A673 (cell line): ENCODE results near the gene TCEA2. TPM values are rescaled to one million over a fixed set of nuclear protein-coding genes. Genes with fewer than 3 reads are reported as not detected.

Experiments used
- BruUV-seq: library from RNA; stranded (reverse); fragments of 400-500 nt; replicated peaks from 2 replicates; lab custom pipeline; 2021; lab: Mats Ljungman, UMichigan
- CTCF ChIA-PET: fragments of 300-600 bp; sonication (Branson Sonifier 250); formaldehyde crosslinking; loops from one replicate; lab custom pipeline; 2022; ENCODE audit warnings: antibody characterized with exemption; lab: Charles Lee
- POLR2A ChIA-PET: fragments of 300-600 bp; sonication (Branson Sonifier 250); formaldehyde crosslinking; loops from one replicate; lab custom pipeline; 2022; ENCODE audit warnings: antibody characterized with exemption; ENCODE audit not compliant: low non-redundant PET; lab: Charles Lee
- DNase-seq: peaks from one replicate; pipeline ENCODE4 v3.0.0-alpha.2; 2015; ENCODE audit warnings: low spot score
- H3K27ac ChIP-seq: fragments of 200-600 bp; sonication (generic); 2 replicates; pipeline ENCODE4 v1.5.1; 2016; ENCODE audit warnings: mixed run types, low read depth, mild to moderate bottlenecking, mixed read lengths, antibody characterized with exemption, low read length; ENCODE audit not compliant: poor library complexity, severe bottlenecking
- H3K27me3 ChIP-seq: fragments of 200-600 bp; sonication (generic); replicated peaks from 2 replicates; pipeline ENCODE4 v1.6.1; 2017; ENCODE audit warnings: mixed run types, low read depth, mild to moderate bottlenecking, mixed read lengths, antibody characterized with exemption, low read length; ENCODE audit not compliant: insufficient read depth, poor library complexity
- H3K36me3 ChIP-seq: fragments of 200-600 bp; sonication (generic); 2 replicates; pipeline ENCODE4 v1.6.1; 2016; ENCODE audit warnings: mixed run types, mild to moderate bottlenecking, mixed read lengths, antibody characterized with exemption, low read length; ENCODE audit not compliant: insufficient read depth, poor library complexity, severe bottlenecking
- H3K4me1 ChIP-seq: fragments of 200-600 bp; sonication (generic); 2 replicates; pipeline ENCODE4 v1.6.1; 2017; ENCODE audit warnings: mixed run types, mild to moderate bottlenecking, mixed read lengths, antibody characterized with exemption, low read length; ENCODE audit not compliant: insufficient read depth, poor library complexity, severe bottlenecking
- H3K4me3 ChIP-seq: fragments of 200-600 bp; sonication (generic); 2 replicates; pipeline ENCODE4 v1.5.1; 2016; ENCODE audit warnings: low read depth, mixed run types, mild to moderate bottlenecking, mixed read lengths, low read length; ENCODE audit not compliant: poor library complexity, severe bottlenecking
- H3K9me3 ChIP-seq: fragments of 200-600 bp; sonication (generic); 2 replicates; pipeline ENCODE4 v1.6.1; 2016; ENCODE audit warnings: mixed run types, low read depth, mild to moderate bottlenecking, mixed read lengths, antibody characterized with exemption, low read length; ENCODE audit not compliant: poor library complexity, severe bottlenecking
- EZH2 ChIP-seq: fragments of 200-600 bp; sonication (generic); IDR thresholded peaks from 2 replicates; pipeline ENCODE4 v1.6.1; 2017; ENCODE audit warnings: borderline replicate concordance, low read depth, mild to moderate bottlenecking, mixed read lengths, antibody characterized with exemption, low read length; ENCODE audit not compliant: poor library complexity, severe bottlenecking
- intact Hi-C: fragments of 100-400 bp; cut with micrococcal nuclease; formaldehyde crosslinking; loops from one replicate; pipeline ENCODE4 v1.10.0; 2022; ENCODE audit not compliant: unreplicated experiment
- total RNA-seq: library from RNA; stranded (reverse); gene quantifications from 2 replicates; pipeline ENCODE4 v1.2.3, GENCODE V29; 2021
- TF ChIP-seq, protein P1 (sequence below): fragments of 300-800, 200-600 bp; sonication (generic); conservative IDR thresholded peaks from 2 replicates; pipeline ENCODE4 v1.5.1; 2017; ENCODE audit warnings: low read depth, mild to moderate bottlenecking, antibody characterized with exemption, low read length, moderate library complexity, mixed read lengths

The TCEA2 gene
- total RNA-seq, 1 experiment from 2014 or later, result 35.0 TPM

DNA sequence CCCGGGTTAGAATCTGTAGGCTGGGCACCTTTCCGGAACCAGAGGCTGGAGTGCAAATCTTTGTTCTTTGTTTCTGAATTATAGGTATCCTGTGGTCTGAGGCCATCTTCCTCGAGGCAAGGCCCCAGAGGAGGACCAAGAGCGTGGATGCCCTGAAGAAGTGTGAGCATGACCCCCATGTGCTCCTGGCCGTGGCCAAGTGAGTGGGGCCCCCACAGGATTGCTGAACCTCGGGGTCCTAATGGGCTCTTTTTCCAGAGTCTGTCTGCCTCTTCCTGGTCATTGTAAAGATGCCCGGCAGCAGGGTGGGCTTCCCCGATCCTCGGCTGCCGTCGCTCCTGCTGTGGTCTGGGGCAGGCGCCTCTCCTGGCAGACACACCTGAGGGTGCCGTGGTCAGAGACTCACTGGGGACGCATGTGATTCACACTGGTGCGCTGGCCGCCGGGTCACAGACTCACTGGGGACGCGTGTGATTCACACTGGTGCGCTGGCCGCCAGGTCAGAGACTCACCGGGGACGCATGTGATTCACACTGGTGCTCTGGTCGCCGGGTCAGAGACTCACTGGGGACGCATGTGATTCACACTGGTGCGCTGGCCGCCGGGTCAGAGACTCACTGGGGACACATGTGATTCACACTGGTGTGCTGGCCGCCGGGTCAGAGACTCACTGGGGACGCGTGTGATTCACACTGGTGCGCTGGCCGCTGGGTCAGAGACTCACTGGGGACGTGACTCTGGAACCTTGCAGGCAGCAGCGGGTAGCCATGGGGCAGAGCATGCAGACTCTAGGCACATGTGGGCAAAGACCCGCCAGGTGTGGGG is 33.5 kb upstream of the TCEA2 start:
- POLR2A ChIA-PET, result no interaction called here
- CTCF ChIA-PET, result no interaction called here
- H3K36me3 ChIP-seq, result peaks cover 33% of the 10 kb centered on the region
- H3K27ac ChIP-seq, result no peak overlapping the region
- no peak overlapping the region for H3K4me3 ChIP-seq
- H3K4me1 ChIP-seq, result no peaks in the 10 kb centered on the region
- TF ChIP-seq EZH2, result no peak
- TF ChIP-seq, protein P1, sequence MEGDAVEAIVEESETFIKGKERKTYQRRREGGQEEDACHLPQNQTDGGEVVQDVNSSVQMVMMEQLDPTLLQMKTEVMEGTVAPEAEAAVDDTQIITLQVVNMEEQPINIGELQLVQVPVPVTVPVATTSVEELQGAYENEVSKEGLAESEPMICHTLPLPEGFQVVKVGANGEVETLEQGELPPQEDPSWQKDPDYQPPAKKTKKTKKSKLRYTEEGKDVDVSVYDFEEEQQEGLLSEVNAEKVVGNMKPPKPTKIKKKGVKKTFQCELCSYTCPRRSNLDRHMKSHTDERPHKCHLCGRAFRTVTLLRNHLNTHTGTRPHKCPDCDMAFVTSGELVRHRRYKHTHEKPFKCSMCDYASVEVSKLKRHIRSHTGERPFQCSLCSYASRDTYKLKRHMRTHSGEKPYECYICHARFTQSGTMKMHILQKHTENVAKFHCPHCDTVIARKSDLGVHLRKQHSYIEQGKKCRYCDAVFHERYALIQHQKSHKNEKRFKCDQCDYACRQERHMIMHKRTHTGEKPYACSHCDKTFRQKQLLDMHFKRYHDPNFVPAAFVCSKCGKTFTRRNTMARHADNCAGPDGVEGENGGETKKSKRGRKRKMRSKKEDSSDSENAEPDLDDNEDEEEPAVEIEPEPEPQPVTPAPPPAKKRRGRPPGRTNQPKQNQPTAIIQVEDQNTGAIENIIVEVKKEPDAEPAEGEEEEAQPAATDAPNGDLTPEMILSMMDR, result no peak
- no peaks in the 10 kb centered on the region for H3K27me3 ChIP-seq
- intact Hi-C loops, result no loop called here
- H3K9me3 ChIP-seq, result no peaks in the 10 kb centered on the region
- no TSS peak for BruUV-seq
- no peak for DNase-seq

DNA sequence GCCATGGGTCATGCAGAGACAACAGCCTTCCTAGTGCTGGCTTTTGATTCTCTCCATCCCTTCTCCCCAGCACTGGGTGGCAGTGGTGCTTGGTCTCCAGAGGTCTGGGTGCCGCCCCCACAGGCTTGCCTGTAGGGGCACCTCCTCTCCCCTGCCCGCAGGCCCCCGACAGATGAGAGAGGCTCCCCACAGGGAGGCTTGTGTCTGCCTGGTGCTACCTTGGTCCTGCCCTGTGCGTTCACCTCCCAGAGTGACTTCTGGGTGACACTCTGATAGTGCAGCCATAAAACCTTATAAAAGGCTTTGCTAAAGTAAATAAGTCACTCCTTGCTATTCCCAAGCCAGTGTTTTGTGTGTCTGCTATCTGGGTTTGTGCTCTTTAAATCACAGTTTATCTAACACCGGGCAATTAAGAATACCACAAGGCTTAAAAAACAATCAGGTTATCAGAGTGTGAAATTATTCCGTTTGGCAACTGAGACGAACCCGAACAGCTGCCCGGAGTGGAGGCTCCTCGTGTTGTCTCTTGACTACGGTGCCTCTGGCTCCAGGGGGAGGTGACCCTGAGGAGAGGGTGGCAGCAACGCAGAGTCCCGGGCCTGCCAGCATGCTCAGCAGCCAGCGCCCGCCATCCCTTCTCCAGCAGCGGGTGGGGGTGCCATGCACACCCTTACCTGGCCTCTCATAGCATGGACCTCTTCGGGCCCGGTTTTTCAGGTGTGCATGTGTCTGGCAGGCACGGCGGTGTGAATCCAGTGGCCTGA is 32.4 kb upstream of the TCEA2 start:
- Histone ChIP-seq H3K27ac (no peak overlapping the region), H3K36me3 (peaks cover 25% of the 10 kb centered on the region), H3K9me3 (no peaks in the 10 kb centered on the region), H3K27me3 (no peaks in the 10 kb centered on the region), H3K4me1 (no peaks in the 10 kb centered on the region), H3K4me3 (no peak overlapping the region)
- ChIA-PET CTCF (no interaction called here), POLR2A (no interaction called here)
- DNase-seq, result no peak
- no TSS peak for BruUV-seq
- intact Hi-C loops, result no loop called here
- TF ChIP-seq EZH2, result no peak
- TF ChIP-seq, protein P1, result no peak

DNA sequence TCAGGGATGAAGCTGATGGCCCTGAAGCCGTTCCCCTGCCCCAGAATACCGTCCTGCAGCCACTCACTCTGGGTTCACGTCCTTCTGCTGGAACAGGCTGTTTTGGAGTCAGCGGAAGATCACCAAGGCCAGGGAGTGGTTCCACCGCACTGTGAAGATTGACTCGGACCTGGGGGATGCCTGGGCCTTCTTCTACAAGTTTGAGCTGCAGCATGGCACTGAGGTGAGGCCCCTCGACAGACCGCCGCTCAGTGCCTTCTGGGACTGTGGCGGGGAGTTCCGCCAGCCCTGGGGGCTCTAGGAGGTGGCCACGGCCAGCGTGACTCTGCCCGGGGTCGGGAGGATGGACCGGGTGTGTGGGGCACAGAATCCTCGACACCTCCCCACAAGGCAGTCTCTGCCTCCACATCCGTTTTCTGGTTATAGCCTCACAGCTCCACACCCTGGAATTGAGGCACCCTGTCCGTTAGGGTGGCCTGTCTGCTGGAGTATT is 31.1 kb upstream of the TCEA2 start:
- Histone ChIP-seq H3K9me3 (no peaks in the 10 kb centered on the region), H3K4me3 (no peak overlapping the region), H3K4me1 (no peaks in the 10 kb centered on the region), H3K36me3 (peaks cover 14% of the 10 kb centered on the region), H3K27ac (no peak overlapping the region), H3K27me3 (no peaks in the 10 kb centered on the region)
- TF ChIP-seq, protein P1, result no peak
- TF ChIP-seq EZH2, result no peak
- no peak for DNase-seq
- POLR2A ChIA-PET, result no interaction called here
- BruUV-seq, result no TSS peak
- intact Hi-C loops, result no loop called here
- CTCF ChIA-PET, result no interaction called here
